HepG2 (cell line): ENCODE results near the gene STK39. TPM values are rescaled to one million over a fixed set of nuclear protein-coding genes. Genes with fewer than 3 reads are reported as not detected.
A peak's percentile ranks its signal among the peaks of the same experiment; 100 is the strongest.

Source experiments
- ARID2 ChIP-seq: sonication (generic); formaldehyde crosslinking; IDR thresholded peaks from 2 replicates; pipeline ENCODE4 v1.8.1; 2022; ENCODE audit warnings: mild to moderate bottlenecking, missing genetic modification reagents, borderline replicate concordance
- EEA1 ChIP-seq: sonication (generic); formaldehyde crosslinking; IDR thresholded peaks from 2 replicates; pipeline ENCODE4 v1.5.1; 2020; ENCODE audit warnings: mild to moderate bottlenecking, missing genetic modification reagents, borderline replicate concordance
- ETV5 ChIP-seq: IDR thresholded peaks from 2 replicates; pipeline ENCODE4 v1.6.1; 2018; ENCODE audit warnings: missing biosample characterization, missing genetic modification reagents, inconsistent platforms, borderline replicate concordance
- FOXA3 ChIP-seq: IDR thresholded peaks from 2 replicates; pipeline ENCODE4 v1.6.1; 2016; ENCODE audit warnings: missing genetic modification reagents, missing compliant biosample characterization
- FOXK2 ChIP-seq: fragments of 450-650 bp; IDR thresholded peaks from 2 replicates; pipeline ENCODE4 v1.6.1; 2016
- HHEX ChIP-seq: IDR thresholded peaks from 2 replicates; pipeline ENCODE4 v1.6.1; 2016; ENCODE audit warnings: control low read depth
- HNF4G ChIP-seq, 2 experiments: sonication (generic) in 1 of 2; formaldehyde crosslinking in 1 of 2; IDR thresholded peaks; 2 replicates each; pipeline versions ENCODE4 v1.4.0 to v1.6.1; 2011 to 2020; ENCODE audit warnings: borderline replicate concordance in 2 of 2, low read depth in 2 of 2, mild to moderate bottlenecking in 2 of 2, low read length in 1 of 2, missing genetic modification reagents in 1 of 2, moderate library complexity in 1 of 2
- MAFF ChIP-seq: IDR thresholded peaks from 2 replicates; pipeline ENCODE4 v1.6.1; 2011; ENCODE audit warnings: low read depth, low read length, improper control_type of control experiment
- NFIC ChIP-seq: IDR thresholded peaks from 2 replicates; pipeline ENCODE4 v1.6.1; 2012; ENCODE audit warnings: mild to moderate bottlenecking, low read length, inconsistent platforms
- SAP130 ChIP-seq: IDR thresholded peaks from 2 replicates; pipeline ENCODE4 v1.6.1; 2016; ENCODE audit warnings: low read depth
- SATB2 ChIP-seq: sonication (generic); formaldehyde crosslinking; IDR thresholded peaks from 2 replicates; pipeline ENCODE4 v1.5.0; 2020; ENCODE audit warnings: missing genetic modification reagents
- SMAD3 ChIP-seq: sonication (generic); formaldehyde crosslinking; IDR thresholded peaks from 2 replicates; pipeline ENCODE4 v1.4.0; 2020; ENCODE audit warnings: missing genetic modification reagents
- ZMYM4 ChIP-seq: sonication (generic); formaldehyde crosslinking; IDR thresholded peaks from 2 replicates; pipeline ENCODE4 v1.8.1; 2023; ENCODE audit warnings: mild to moderate bottlenecking, missing genetic modification reagents
- ZNF350 ChIP-seq: sonication (generic); formaldehyde crosslinking; IDR thresholded peaks from 2 replicates; pipeline ENCODE4 v1.4.0; 2020; ENCODE audit warnings: mild to moderate bottlenecking, low read depth, missing genetic modification reagents, borderline replicate concordance
- ZNF747 ChIP-seq: sonication (generic); formaldehyde crosslinking; IDR thresholded peaks from 2 replicates; pipeline ENCODE4 v1.8.1; 2023; ENCODE audit warnings: missing genetic modification reagents, mild to moderate bottlenecking, borderline replicate concordance
- polyA plus RNA-seq, 8 experiments: library from polyadenylated mRNA; depleted of rRNA in 3 of 8; stranded (reverse) in 7 of 8; unstranded in 1 of 8; fragments of >200 nt; fragmentation: Illumina TruSeq in 4 of 8; extraction: Trizol in 4 of 8; gene quantifications; 2 replicates each; pipeline versions ENCODE4 v1.2.1 to v1.2.3, GENCODE V29; 2011 to 2016; ENCODE audit warnings: low read depth in 4 of 8, missing spikeins in 1 of 8, mixed read lengths in 1 of 8; ENCODE audit not compliant: insufficient read depth in 1 of 8
- total RNA-seq, 5 experiments: library from RNA; depleted of rRNA; stranded (reverse); fragments of >200 nt; fragmentation: Illumina TruSeq; extraction: Trizol; gene quantifications; 2 replicates each; pipeline ENCODE4 v1.2.3, GENCODE V29; 2016; ENCODE audit warnings: low read depth in 1 of 5
- TF ChIP-seq, protein P1 (sequence below): IDR thresholded peaks from 2 replicates; pipeline ENCODE4 v1.6.1; 2016; ENCODE audit warnings: low read depth, control low read depth
- TF ChIP-seq, protein P2 (sequence below): sonication (generic); formaldehyde crosslinking; IDR thresholded peaks from 2 replicates; pipeline ENCODE4 v1.5.1; 2020; ENCODE audit warnings: missing genetic modification reagents, mild to moderate bottlenecking, borderline replicate concordance
- TF ChIP-seq, protein P3 (sequence below): IDR thresholded peaks from 2 replicates; pipeline ENCODE4 v1.6.1; 2018; ENCODE audit warnings: missing genetic modification reagents, mild to moderate bottlenecking, missing compliant biosample characterization
- TF ChIP-seq, protein P4 (sequence below): fragments of 450-650 bp; IDR thresholded peaks from 2 replicates; pipeline ENCODE4 v1.6.1; 2016
- TF ChIP-seq, protein P5 (sequence below): sonication (generic); formaldehyde crosslinking; IDR thresholded peaks from 2 replicates; pipeline ENCODE4 v1.4.0; 2020; ENCODE audit warnings: missing genetic modification reagents
- TF ChIP-seq, protein P6 (sequence below): IDR thresholded peaks from 2 replicates; pipeline ENCODE4 v1.6.1; 2016

Gene STK39
- total and polyA plus RNA-seq, 2 of the 13 experiments (the other 11 are each of a cell fraction or from before 2014, with no cell fraction given): 27.3 to 38.4 TPM

DNA sequence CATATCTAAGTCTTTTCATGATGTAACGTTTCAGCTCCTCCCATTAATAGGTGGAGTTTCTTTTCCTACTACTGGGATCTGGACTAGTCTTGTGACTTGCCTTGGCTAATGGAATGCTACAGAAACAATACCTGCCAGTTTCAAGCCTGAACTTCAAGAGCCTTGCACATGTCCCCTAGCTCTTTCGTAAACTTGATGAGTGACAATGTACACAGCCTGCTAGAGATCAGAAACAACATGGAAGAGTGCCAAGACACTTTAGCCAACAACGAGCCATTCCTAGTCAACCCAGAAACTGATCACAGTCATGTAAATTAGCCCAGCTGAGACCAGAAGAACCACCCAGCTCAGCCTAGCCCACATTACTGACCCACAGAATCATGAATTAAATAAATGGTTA, 24.8 kb upstream of the STK39 start (continued):
- TF ChIP-seq HHEX (CRISPR knock-in tag): peak; percentile 59; the same call in 1 of the 2 replicates
- TF ChIP-seq, protein P1, sequence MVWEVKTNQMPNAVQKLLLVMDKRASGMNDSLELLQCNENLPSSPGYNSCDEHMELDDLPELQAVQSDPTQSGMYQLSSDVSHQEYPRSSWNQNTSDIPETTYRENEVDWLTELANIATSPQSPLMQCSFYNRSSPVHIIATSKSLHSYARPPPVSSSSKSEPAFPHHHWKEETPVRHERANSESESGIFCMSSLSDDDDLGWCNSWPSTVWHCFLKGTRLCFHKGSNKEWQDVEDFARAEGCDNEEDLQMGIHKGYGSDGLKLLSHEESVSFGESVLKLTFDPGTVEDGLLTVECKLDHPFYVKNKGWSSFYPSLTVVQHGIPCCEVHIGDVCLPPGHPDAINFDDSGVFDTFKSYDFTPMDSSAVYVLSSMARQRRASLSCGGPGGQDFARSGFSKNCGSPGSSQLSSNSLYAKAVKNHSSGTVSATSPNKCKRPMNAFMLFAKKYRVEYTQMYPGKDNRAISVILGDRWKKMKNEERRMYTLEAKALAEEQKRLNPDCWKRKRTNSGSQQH (CRISPR knock-in tag): no peak
- no peak for TF ChIP-seq EEA1 (CRISPR knock-in tag)
- TF ChIP-seq NFIC: peak; percentile 71
- TF ChIP-seq ZMYM4: peak; percentile 76
- TF ChIP-seq, protein P2, sequence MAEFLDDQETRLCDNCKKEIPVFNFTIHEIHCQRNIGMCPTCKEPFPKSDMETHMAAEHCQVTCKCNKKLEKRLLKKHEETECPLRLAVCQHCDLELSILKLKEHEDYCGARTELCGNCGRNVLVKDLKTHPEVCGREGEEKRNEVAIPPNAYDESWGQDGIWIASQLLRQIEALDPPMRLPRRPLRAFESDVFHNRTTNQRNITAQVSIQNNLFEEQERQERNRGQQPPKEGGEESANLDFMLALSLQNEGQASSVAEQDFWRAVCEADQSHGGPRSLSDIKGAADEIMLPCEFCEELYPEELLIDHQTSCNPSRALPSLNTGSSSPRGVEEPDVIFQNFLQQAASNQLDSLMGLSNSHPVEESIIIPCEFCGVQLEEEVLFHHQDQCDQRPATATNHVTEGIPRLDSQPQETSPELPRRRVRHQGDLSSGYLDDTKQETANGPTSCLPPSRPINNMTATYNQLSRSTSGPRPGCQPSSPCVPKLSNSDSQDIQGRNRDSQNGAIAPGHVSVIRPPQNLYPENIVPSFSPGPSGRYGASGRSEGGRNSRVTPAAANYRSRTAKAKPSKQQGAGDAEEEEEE (CRISPR knock-in tag): no peak
- TF ChIP-seq, protein P3, sequence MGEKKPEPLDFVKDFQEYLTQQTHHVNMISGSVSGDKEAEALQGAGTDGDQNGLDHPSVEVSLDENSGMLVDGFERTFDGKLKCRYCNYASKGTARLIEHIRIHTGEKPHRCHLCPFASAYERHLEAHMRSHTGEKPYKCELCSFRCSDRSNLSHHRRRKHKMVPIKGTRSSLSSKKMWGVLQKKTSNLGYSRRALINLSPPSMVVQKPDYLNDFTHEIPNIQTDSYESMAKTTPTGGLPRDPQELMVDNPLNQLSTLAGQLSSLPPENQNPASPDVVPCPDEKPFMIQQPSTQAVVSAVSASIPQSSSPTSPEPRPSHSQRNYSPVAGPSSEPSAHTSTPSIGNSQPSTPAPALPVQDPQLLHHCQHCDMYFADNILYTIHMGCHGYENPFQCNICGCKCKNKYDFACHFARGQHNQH (CRISPR knock-in tag): peak; percentile 57; the same call in 1 of the 2 replicates
- TF ChIP-seq ZNF350 (CRISPR knock-in tag): no peak
- no peak for TF ChIP-seq MAFF
- TF ChIP-seq SATB2 (CRISPR knock-in tag): peak; percentile 43; the same call in 1 of the 2 replicates
- TF ChIP-seq HNF4G (IDR thresholded peaks at IDR 0.05; ENCODE audit: borderline replicate concordance, low read depth, low read length): no peak
- TF ChIP-seq HNF4G (CRISPR knock-in tag; IDR thresholded peaks at IDR 0.05; ENCODE audit: borderline replicate concordance, low read depth): no peak
- TF ChIP-seq ETV5 (CRISPR knock-in tag): peak; percentile 20; the same call in 1 of the 2 replicates
- TF ChIP-seq, protein P4, sequence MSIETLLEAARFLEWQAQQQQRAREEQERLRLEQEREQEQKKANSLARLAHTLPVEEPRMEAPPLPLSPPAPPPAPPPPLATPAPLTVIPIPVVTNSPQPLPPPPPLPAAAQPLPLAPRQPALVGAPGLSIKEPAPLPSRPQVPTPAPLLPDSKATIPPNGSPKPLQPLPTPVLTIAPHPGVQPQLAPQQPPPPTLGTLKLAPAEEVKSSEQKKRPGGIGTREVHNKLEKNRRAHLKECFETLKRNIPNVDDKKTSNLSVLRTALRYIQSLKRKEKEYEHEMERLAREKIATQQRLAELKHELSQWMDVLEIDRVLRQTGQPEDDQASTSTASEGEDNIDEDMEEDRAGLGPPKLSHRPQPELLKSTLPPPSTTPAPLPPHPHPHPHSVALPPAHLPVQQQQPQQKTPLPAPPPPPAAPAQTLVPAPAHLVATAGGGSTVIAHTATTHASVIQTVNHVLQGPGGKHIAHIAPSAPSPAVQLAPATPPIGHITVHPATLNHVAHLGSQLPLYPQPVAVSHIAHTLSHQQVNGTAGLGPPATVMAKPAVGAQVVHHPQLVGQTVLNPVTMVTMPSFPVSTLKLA: 0 out of 2 replicates have a peak, but pooled peaks have one; percentile 41
- peak; percentile 72 for TF ChIP-seq SAP130
- TF ChIP-seq FOXK2: peak; percentile 80
- TF ChIP-seq, protein P5, sequence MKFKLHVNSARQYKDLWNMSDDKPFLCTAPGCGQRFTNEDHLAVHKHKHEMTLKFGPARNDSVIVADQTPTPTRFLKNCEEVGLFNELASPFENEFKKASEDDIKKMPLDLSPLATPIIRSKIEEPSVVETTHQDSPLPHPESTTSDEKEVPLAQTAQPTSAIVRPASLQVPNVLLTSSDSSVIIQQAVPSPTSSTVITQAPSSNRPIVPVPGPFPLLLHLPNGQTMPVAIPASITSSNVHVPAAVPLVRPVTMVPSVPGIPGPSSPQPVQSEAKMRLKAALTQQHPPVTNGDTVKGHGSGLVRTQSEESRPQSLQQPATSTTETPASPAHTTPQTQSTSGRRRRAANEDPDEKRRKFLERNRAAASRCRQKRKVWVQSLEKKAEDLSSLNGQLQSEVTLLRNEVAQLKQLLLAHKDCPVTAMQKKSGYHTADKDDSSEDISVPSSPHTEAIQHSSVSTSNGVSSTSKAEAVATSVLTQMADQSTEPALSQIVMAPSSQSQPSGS (CRISPR knock-in tag): peak; percentile 51; the same call in 1 of the 2 replicates
- TF ChIP-seq ARID2 (CRISPR knock-in tag): no peak
- TF ChIP-seq FOXA3 (CRISPR knock-in tag): peak; percentile 97
- peak; percentile 64; the same call in 1 of the 2 replicates for TF ChIP-seq SMAD3 (CRISPR knock-in tag)
- TF ChIP-seq ZNF747: no peak
- TF ChIP-seq, protein P6, sequence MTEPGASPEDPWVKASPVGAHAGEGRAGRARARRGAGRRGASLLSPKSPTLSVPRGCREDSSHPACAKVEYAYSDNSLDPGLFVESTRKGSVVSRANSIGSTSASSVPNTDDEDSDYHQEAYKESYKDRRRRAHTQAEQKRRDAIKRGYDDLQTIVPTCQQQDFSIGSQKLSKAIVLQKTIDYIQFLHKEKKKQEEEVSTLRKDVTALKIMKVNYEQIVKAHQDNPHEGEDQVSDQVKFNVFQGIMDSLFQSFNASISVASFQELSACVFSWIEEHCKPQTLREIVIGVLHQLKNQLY (CRISPR knock-in tag): peak; percentile 26; the same call in 1 of the 2 replicates
